IPS-18c (cell line): ENCODE results near the gene ATP6V0C.

Experiments
- H3K4me3 ChIP-seq: 2 replicates; pipeline ENCODE4 v1.7.0; 2013; ENCODE audit warnings: low read depth, mild to moderate bottlenecking, low read length, moderate library complexity; ENCODE audit not compliant: insufficient read depth
- H3K9me3 ChIP-seq: one replicate; pipeline ENCODE4 v1.6.1; 2013; ENCODE audit warnings: mild to moderate bottlenecking, low read length, moderate library complexity; ENCODE audit not compliant: control insufficient read depth, insufficient read depth

Gene ATP6V0C

GRCh38 chr16:2513405-2514332 is at the start of gene ATP6V0C:
Gene ATP6V0C, plus strand, starts transcription at chr16:2513952. Its CDS starts 152 bp downstream, at chr16:2514104.
- peak within 1 kb of the TSS; percentile 81 for H3K4me3 ChIP-seq

GRCh38 chr16:2464333-2464732 is 49.4 kb upstream of the ATP6V0C start:
- Histone ChIP-seq H3K4me3 (no peak overlapping the region), H3K9me3 (no peaks in the 10 kb centered on the region)

More at GRCh38 chr16:2513405-2514332, at the start of gene ATP6V0C:
- H3K9me3 ChIP-seq: no peaks in the 10 kb centered on the region

DNA sequence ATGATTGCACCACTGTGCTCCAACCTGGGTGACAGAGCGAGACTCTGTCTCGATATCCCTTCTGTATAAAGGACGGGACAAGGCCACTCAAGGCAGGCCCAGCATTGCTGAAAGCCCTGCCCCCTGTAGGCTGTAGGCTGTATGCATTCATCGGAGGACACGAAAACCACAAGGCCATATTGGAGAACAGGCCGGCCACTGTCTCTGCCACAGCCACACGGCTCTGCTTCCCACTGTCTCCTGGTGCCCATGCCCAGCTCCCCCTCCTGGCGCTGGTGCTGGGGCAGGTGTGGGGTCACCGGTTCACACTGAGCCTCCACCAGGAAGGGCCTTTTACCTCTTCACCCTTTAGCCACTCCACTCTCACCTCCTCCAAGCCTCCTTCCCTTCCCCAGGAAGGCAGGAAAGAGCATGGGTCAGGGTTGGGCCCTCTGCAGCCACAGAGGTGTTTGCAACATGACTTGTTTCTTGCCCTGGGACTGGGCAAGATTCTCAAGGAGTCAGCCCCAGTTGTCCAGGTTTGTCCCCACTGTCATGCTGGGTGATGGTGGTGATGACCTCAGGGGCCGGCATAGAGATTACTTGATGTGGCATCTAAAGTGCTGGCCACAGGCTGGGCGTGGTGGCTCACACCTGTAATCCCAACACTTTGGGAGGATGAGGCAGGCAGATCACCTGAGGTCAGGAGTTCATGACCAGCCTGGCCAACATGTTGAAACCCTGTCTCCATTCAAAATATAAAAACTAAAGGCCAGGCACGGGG is 47.9 kb upstream of the ATP6V0C start:
- Histone ChIP-seq H3K9me3 (no peaks in the 10 kb centered on the region), H3K4me3 (no peak overlapping the region)

GRCh38 chr16:2466667-2467527 is 46.9 kb upstream of the ATP6V0C start:
- H3K4me3 ChIP-seq: no peak overlapping the region
- H3K9me3 ChIP-seq: no peaks in the 10 kb centered on the region

DNA sequence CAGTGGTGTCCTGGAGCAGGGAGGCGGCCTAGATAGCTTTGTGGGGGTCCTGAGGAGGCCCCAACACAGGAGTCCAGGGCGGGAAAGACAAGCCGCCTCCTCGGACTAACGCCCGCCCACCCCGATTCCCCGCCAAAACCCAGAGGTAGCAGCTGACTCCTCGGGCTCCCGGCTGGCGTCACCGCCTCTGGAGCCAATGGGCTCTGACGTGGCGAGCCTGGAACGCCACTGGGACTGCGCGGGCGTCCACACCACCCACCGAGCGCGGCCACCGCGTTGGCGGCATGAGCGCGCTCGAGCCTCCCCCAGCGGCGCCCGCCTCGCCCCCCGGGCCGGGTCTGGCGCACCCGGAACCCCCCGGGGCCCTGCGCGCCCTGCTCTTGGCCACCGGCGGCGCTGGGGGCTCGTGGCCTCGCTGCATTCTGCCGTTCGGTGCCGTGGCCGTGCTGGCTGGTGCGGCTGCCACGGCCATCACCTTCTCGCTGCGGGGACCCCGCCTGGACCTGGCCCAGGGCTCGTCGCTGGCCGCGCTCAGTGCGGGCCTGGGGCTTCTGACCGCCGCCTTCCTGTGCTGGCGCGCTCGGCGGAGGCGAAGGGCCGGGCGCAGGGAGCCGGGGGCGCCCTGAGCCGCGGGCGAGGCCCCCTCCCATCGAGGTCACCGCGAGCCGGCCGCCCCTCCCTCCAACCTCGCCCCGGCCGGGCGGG is 46.1 kb upstream of the ATP6V0C start:
- Histone ChIP-seq H3K9me3 (no peaks in the 10 kb centered on the region), H3K4me3 (peak overlapping the region; percentile 46; the same call in 1 of the 2 replicates)

DNA sequence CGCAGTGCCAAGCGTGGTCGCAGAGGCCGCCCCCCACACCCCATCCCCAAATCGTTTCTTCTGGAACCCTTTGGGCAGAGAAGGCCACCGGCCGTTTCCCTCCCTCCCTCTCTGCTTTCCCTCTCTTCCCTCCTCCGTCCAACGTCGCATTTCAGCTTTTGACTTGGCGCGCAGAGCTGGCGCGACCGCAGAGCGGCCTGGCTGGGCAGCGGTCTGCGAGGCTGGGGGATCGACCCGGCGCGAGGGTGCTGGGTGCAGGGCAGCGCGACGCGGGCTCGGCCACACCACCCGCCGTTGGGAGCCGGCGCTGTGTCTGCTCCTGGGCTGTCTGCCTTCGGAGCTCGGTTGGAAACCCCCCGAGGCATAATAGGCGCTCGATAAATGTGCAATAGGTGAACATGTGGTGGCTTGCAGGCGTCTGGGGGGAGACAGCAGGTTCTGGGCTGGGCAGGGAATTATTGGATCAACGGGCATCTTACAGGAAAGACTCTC is 45.5 kb upstream of the ATP6V0C start:
- Histone ChIP-seq H3K4me3 (peak overlapping the region; percentile 46), H3K9me3 (no peaks in the 10 kb centered on the region)

GRCh38 chr16:2468725-2469398 is 44.9 kb upstream of the ATP6V0C start:
- peak overlapping the region; percentile 46 for H3K4me3 ChIP-seq

DNA sequence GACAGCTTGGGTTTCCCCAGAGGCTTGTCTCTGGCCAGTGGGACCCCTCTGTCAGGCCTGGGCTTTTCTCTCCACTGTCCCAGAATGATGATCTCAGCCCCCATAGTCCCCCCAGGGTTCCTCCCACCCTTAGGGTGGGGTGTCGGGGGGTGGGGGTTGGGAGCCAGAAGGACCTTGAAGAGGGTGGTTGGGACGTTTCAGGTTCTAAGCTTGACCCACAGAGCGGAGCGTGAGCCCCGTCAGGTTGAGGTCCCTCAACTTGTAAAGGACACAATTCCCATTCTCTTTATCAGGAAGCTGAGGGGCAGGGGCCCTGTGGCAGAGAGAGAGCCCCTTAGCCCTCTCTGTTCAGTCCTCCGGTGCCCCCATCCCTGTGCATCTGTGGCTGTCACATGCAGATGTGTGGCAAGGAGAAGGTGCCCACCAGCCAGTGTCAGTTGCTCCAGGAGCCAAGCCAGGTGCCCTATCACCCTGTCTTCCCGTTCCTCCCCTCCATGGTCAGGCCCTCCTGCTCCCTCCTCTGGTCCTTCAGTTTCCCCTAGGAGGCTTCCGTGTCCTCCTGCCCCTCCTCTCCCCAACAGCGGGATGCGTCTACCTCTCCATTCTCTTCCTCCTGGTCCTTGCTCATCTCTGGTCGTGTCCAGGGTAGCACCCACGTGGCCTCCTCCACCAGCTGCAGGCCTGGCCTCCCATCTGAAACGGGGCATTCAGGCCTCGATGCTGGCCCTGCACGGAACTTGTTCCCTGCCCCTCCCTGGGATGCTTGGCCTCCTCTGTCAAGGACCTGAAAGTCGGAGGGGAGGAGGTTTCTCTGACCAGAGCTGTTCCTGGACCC is 44.1 kb upstream of the ATP6V0C start:
- H3K9me3 ChIP-seq: no peaks in the 10 kb centered on the region
- peak overlapping the region; percentile 46; the same call in 1 of the 2 replicates for H3K4me3 ChIP-seq

More at GRCh38 chr16:2468725-2469398, 44.9 kb upstream of the ATP6V0C start:
- H3K9me3 ChIP-seq: no peaks in the 10 kb centered on the region

DNA sequence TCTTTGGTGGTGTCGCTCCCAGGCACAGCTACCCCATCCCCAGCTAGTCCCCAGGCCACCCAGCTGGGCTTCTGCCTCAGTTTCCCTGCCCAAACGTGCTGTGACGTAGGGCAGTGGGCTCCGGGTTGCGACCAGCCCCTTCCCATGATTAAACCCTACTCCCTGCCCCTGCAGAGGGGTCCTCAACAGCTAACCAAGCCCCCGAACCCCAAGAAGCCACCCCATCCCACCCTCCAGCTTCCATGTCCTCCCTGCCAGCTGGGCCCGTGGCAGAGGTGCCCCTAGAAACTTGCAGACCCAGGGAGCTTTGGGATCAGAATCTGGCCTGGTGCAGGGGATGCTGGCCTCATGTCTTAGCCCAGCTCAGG is 43.5 kb upstream of the ATP6V0C start:
- H3K9me3 ChIP-seq: no peaks in the 10 kb centered on the region
- H3K4me3 ChIP-seq: no peak overlapping the region; the same call in 1 of the 2 replicates

DNA sequence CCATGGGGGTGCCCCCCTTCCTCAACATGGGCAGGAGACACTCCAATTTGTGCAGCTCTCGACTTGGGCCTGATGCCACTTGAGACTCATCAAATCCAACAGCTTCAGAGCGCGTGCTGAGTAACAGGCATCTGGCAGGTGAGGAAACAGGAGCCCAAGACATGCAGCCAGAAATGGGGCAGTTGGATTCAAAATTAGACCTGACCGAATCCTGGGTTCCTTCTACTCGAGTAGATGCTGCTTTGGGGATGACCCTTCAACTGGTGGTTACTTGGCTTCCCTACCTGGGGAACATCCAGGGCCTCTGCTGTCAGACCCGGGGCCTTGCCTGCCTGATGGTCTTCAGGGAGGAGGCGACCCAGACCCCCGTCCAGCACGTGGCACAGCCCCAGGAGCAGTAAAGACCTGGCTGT is 43.1 kb upstream of the ATP6V0C start:
- no peak overlapping the region; the same call in 1 of the 2 replicates for H3K4me3 ChIP-seq
- H3K9me3 ChIP-seq: no peaks in the 10 kb centered on the region

- H3K4me3 ChIP-seq: peak within 1 kb of the TSS; percentile 41
- no peaks in the 10 kb centered on the region for H3K9me3 ChIP-seq
Observed at GRCh38 chr16:2471016-2471652, 42.6 kb upstream of the ATP6V0C start, which contains the start of gene NTN3. Gene NTN3, plus strand, starts transcription at chr16:2471297. Its CDS starts 405 bp downstream, at chr16:2471702.

GRCh38 chr16:2471653-2472487 is 41.9 kb upstream of the ATP6V0C start:
- Histone ChIP-seq H3K9me3 (no peaks in the 10 kb centered on the region), H3K4me3 (peak overlapping the region; percentile 41)

DNA sequence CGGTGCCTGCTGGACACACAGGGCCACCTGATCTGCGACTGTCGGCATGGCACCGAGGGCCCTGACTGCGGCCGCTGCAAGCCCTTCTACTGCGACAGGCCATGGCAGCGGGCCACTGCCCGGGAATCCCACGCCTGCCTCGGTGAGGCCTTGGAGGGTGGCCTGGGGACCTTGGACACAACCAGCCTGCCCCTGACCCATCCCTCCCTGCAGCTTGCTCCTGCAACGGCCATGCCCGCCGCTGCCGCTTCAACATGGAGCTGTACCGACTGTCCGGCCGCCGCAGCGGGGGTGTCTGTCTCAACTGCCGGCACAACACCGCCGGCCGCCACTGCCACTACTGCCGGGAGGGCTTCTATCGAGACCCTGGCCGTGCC is 41.3 kb upstream of the ATP6V0C start:
- H3K9me3 ChIP-seq: no peaks in the 10 kb centered on the region
- H3K4me3 ChIP-seq: no peak overlapping the region

DNA sequence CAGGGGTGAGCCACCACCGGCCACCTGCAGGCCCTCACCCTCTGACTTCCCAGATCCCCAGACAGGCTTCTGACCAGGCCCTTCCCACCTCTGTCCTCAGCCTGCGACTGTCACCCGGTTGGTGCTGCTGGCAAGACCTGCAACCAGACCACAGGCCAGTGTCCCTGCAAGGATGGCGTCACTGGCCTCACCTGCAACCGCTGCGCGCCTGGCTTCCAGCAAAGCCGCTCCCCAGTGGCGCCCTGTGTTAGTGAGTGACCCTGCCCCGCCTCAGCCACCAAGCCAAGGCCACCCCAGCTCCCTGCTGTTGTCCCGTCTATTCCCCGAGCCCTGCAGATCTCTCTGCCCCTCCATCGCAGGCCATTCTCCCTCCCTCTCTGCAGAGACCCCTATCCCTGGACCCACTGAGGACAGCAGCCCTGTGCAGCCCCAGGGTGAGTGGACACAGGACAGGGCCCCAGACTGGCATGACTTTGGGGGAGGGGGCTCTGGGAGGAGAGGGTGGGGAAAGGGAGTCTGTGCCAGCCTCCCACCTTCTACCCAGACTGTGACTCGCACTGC is 40.8 kb upstream of the ATP6V0C start:
- Histone ChIP-seq H3K4me3 (no peak overlapping the region), H3K9me3 (no peaks in the 10 kb centered on the region)
